ENCODE measurements around the gene SPRED1.

SPRED1 gene

GRCh38 chr15:38285456-38285855 is 32.8 kb downstream of the SPRED1 start:
- DNase-seq, result no peak

- DNase-seq, result no peak
Measured at GRCh38 chr15:38294126-38294525, 41.5 kb downstream of the SPRED1 start.

DNA sequence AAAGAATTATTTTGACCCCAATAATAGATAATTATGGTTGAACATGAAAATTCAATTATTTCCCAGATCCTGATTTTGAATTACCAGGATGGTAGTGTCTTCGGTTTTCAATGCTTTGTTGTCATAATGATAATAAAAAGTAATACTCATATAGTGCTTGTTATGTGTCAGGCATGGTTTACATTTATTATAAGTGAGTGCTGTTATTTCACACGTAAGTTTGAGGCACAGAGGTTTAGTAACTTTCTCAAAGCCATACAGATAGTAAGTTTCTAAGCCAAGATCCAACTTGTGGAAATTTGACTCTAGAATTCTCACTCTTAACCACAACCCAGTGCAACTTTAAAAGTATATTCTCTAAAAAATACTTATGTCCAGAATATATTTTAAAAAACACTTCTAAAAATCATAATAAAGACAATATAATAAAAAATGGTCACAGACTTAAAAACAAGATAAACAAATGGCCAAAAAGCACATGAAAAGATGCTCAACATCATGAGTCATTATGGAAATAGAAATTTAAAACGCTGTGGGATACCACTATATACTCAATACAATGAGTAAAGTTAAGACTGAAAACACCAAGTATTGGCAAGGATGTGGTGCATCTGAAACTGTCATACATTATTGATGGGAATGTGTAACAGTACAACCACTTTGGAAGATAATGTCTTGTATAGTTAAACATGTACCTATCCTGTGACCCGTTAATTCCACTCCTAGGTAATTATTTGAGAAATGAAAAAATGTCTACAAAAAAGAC is 45.2 kb downstream of the SPRED1 start:
- DNase-seq, result no peak

DNA sequence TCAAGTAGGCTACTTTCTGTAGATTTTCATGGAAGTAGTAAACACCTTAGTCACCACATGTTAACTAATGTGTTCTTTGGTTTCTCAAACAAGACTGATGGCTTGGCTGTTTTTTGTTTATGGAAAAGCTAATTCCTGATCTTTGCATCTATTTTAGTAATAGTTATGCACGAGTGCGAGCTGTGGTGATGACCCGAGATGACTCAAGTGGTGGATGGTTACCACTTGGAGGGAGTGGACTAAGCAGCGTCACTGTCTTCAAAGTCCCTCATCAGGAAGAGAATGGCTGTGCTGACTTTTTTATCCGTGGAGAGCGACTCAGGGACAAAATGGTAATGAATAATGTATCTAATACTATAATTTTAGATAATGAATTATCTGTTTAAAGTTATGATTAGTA is 46.6 kb downstream of the SPRED1 start:
- no peak for DNase-seq

GRCh38 chr15:38300395-38300794 is 47.8 kb downstream of the SPRED1 start:
- no peak for DNase-seq

DNA sequence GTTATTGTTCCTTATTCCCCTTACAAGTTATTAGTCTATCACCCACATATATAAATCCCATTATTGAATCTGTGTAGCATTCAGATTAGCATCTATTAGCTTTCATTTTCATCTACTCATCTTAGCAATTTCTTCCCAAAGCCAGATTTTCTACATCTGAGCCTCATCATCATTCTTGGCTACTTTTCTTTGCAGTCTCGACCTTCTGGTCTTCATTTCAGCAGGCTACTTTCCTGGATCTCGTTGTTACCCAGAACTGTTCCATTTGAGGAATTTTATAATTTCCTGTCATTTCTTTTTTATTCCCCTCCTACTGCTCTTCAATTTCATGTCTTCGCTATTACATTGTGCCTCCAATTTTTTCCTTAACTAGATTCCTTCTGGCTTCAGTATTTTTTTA is 51.8 kb downstream of the SPRED1 start:
- DNase-seq, result no peak

- no peak for DNase-seq
Measured at GRCh38 chr15:38307251-38307650, 54.6 kb downstream of the SPRED1 start.

GRCh38 chr15:38307861-38308641 is 55.4 kb downstream of the SPRED1 start:
- no peak for DNase-seq

DNA sequence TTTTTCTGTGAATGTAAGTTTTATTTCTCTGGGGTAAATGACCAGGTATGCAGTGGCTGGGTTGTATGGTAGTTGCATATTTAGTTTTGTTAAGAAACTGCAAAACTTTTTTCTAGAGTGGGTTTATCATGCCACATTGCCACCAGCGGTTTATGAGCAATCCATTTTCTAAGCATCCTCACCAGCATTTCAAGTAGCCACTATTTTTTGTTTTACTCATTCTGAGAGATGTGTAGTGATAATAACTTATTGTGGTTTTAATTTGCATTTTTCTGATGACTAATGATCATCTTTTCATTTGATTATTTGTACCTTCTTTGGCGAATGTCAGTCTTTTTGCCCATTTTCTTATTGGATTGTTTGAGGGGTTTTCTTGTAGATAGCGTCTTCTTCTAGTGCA is 56.2 kb downstream of the SPRED1 start:
- DNase-seq, result no peak

GRCh38 chr15:38312190-38312589 is 59.6 kb downstream of the SPRED1 start:
- DNase-seq, result no peak

GRCh38 chr15:38316311-38316710 is 63.7 kb downstream of the SPRED1 start:
- no peak for DNase-seq

GRCh38 chr15:38320181-38320580 is 67.5 kb downstream of the SPRED1 start:
- no peak for DNase-seq

GRCh38 chr15:38320866-38321265 is 68.2 kb downstream of the SPRED1 start:
- no peak for DNase-seq

- no peak for DNase-seq
Measured at GRCh38 chr15:38323895-38324294, 71.3 kb downstream of the SPRED1 start.

DNA sequence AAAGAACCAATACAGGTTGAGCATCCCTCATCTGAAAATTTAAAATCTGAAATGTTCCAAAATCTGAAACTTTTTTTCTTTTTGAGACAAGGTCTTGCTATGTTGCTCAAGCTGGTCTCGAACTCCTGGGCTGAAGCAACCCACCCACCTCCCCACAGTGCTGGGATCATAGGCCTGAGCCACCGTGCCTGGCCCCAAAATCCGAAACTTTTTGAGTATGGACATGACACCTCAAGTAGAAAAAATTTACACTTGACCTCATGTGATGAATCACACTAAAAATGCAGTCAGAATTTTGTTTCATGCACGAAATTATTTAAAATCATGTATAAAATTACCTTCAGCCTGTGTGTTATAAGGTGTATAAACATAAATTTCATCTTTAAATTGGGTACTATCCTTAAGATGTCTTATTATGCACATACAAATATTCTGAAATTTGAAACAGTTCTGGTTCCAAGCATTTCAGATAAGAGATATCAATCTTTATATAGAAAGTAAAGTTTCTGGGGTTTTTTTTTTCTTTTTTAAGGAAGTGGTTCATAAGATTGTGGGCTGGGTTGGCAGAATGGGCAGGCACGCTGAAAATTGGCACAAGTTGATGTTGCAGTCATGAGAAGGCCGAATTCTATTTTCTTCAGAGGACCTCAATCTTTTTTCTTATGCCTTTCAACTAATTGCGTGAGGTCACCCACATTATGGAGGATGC is 72.5 kb downstream of the SPRED1 start:
- DNase-seq, result no peak

DNA sequence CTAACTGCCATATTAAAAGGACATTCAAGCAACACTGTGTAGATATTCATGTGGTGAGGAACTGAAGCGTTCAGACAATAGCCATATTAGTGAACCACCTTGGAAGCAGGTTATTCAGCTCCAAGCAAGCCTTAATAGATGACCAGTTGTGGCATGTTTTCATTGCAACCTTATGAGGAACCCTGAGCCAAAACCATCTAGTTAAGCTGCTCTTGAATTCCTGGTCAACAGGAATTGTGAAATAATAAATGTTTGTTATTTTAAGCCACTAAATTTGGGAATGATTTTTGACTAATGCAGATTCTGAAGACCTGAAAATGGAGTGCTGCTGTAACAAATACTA is 73.0 kb downstream of the SPRED1 start:
- DNase-seq, result no peak

GRCh38 chr15:38332711-38333110 is 80.1 kb downstream of the SPRED1 start:
- DNase-seq, result no peak

- no peak for DNase-seq
Measured at GRCh38 chr15:38335116-38335515, 82.5 kb downstream of the SPRED1 start.

- DNase-seq, result no peak
Measured at GRCh38 chr15:38344351-38344750, 91.7 kb downstream of the SPRED1 start.

- DNase-seq, result no peak
Measured at GRCh38 chr15:38349251-38349650, 96.6 kb downstream of the SPRED1 start.

DNA sequence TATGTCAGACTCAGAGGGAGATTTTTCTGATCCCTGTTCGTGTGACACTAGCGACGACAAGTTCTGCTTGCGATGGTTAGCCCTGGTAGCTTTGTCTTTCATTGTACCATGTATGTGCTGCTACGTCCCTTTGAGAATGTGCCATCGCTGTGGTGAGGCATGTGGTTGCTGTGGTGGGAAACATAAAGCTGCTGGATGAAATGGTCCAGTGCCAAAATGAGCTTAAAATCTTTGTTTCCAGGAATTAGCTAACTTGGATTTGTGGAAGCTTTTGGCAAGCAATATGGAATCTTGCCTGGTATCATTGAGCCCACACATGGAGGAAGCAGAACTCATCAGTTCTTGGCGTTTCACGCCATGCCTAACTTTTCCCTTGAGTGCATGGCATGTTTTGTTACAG is 98.8 kb downstream of the SPRED1 start:
- DNase-seq, result no peak

DNA sequence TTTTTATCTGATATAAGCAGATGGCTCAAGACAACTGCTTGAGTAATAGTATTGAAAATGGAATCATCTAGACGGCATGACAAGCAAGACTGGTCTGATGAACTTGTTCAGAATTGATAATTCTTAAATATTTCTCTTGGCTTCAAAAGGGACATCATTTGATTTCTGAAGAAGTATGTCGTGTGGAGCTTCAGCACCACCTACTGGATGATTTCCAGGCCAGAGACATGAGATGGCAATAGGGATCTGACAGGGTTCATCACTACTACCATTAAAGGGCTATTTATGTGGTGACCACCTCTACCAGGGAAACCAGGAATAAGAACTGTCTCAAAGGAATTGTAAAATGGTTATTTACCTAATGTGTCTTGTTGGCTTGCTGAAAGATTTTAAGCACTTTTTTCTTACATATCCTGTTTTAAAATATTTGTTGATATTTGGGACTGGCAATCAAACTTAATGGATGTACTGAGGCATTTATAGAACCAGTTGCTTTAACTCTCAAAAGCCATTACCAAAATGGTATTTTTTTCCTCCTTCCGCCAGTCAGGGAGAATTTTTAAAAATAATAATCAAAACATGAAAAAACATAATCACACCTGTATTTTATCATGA is 101.8 kb downstream of the SPRED1 start:
- peak in 1 of 2 experiments; percentile 1 for DNase-seq

- no peak for DNase-seq
Measured at GRCh38 chr15:38362355-38362754, 109.7 kb downstream of the SPRED1 start.

Data from NCI-H187 (cell line).